H1 (cell line): ENCODE measurements around the gene TRAPPC6A. TPM values are rescaled to one million over a fixed set of nuclear protein-coding genes. Genes with fewer than 3 reads are reported as not detected.

Experiments
- CREB1 ChIP-seq: IDR thresholded peaks from 2 replicates; pipeline ENCODE4 v1.6.1; 2012; ENCODE audit warnings: inconsistent platforms
- RFX5 ChIP-seq: IDR thresholded peaks from 2 replicates; pipeline ENCODE4 v1.6.1; 2011; ENCODE audit warnings: low read depth, low read length, improper control_type of control experiment, borderline replicate concordance
- SP4 ChIP-seq: IDR thresholded peaks from 2 replicates; pipeline ENCODE4 v1.6.1; 2012; ENCODE audit warnings: low read length, inconsistent platforms
- polyA plus RNA-seq, 7 experiments: library from polyadenylated mRNA; depleted of rRNA in 3 of 7; stranded (reverse) in 5 of 7; unstranded in 2 of 7; fragments of >200 nt in 5 of 7; fragments of 200-250 nt in 2 of 7; gene quantifications; 1 replicate in 5 of 7; 2 replicates in 1 of 7; 4 replicates in 1 of 7; pipeline versions ENCODE4 v1.2.1 to v1.2.3, GENCODE V29; 2011 to 2013; ENCODE audit warnings: missing spikeins in 2 of 7, mixed read lengths in 2 of 7
- total RNA-seq: library from RNA; stranded (reverse); fragmentation: NEBNext Ultra II Directional; extraction: Animal tissue kit (Norgen Biotek cat#: 25700); gene quantifications from 2 replicates; pipeline ENCODE4 v1.2.1, GENCODE V29; 2021
- TF ChIP-seq, protein P1 (sequence below): IDR thresholded peaks from 2 replicates; pipeline ENCODE4 v1.6.1; 2012; ENCODE audit warnings: inconsistent platforms

TRAPPC6A gene
- total and polyA plus RNA-seq, 2 of the 8 experiments (the other 6 are each of a cell fraction or from before 2014, with no cell fraction given) = 31.8 to 130 TPM

GRCh38 chr19:45186509-45187334, 8.7 kb upstream of the TRAPPC6A start (continued):
- no peak for TF ChIP-seq SP4
- TF ChIP-seq CREB1 = no peak
- no peak for TF ChIP-seq RFX5
- TF ChIP-seq, protein P1, sequence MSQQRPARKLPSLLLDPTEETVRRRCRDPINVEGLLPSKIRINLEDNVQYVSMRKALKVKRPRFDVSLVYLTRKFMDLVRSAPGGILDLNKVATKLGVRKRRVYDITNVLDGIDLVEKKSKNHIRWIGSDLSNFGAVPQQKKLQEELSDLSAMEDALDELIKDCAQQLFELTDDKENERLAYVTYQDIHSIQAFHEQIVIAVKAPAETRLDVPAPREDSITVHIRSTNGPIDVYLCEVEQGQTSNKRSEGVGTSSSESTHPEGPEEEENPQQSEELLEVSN = no peak
- TF ChIP-seq, all 59 proteins: peak for 0
